Activated naive CD8-positive, alpha-beta T cell (primary cell): ENCODE measurements around the gene NOD2.
A peak's percentile ranks its signal among the peaks of the same experiment; 100 is the strongest.

Source experiments
- H3K27ac Mint-ChIP-seq: one replicate; pipeline ENCODE4 v1.8.0; 2021; ENCODE audit warnings: mixed read lengths
- H3K27me3 Mint-ChIP-seq: one replicate; pipeline ENCODE4 v1.8.0; 2021; ENCODE audit warnings: mixed read lengths
- H3K36me3 Mint-ChIP-seq: one replicate; pipeline ENCODE4 v1.8.0; 2021; ENCODE audit warnings: mixed read lengths
- H3K4me1 Mint-ChIP-seq: one replicate; pipeline ENCODE4 v1.8.0; 2021; ENCODE audit warnings: low read depth, mixed read lengths
- H3K4me3 Mint-ChIP-seq: one replicate; pipeline ENCODE4 v1.8.0; 2021; ENCODE audit warnings: mild to moderate bottlenecking, mixed read lengths
- H3K9me3 Mint-ChIP-seq: one replicate; pipeline ENCODE4 v1.8.0; 2021; ENCODE audit warnings: low read depth, mixed read lengths

The NOD2 gene

GRCh38 chr16:50778284-50779163 lies 85.1 kb downstream of the NOD2 start:
- Mint-ChIP-seq H3K36me3 (peaks cover 11% of the 10 kb centered on the region), H3K4me1 (peaks cover 59% of the 10 kb centered on the region), H3K27ac (peak overlapping the region; percentile 67), H3K9me3 (no peaks in the 10 kb centered on the region), H3K27me3 (no peaks in the 10 kb centered on the region), H3K4me3 (no peak overlapping the region)

GRCh38 chr16:50781043-50781442 lies 87.6 kb downstream of the NOD2 start:
- Mint-ChIP-seq H3K27ac (peak overlapping the region; percentile 64), H3K4me3 (peak overlapping the region; percentile 20), H3K36me3 (peaks cover 21% of the 10 kb centered on the region), H3K9me3 (no peaks in the 10 kb centered on the region), H3K4me1 (peaks cover 43% of the 10 kb centered on the region), H3K27me3 (no peaks in the 10 kb centered on the region)

GRCh38 chr16:50781518-50781917 lies 88.1 kb downstream of the NOD2 start:
- H3K27ac Mint-ChIP-seq = peak overlapping the region; percentile 64
- H3K36me3 Mint-ChIP-seq = peaks cover 21% of the 10 kb centered on the region
- H3K27me3 Mint-ChIP-seq = no peaks in the 10 kb centered on the region
- peak overlapping the region; percentile 20 for H3K4me3 Mint-ChIP-seq
- H3K4me1 Mint-ChIP-seq = peaks cover 43% of the 10 kb centered on the region
- H3K9me3 Mint-ChIP-seq = no peaks in the 10 kb centered on the region
